DND-41 (cell line): ENCODE measurements around the gene SCAI.

Experiments
- EZH2 ChIP-seq: IDR thresholded peaks from 3 replicates; pipeline ENCODE4 v1.6.1; 2012; ENCODE audit warnings: borderline replicate concordance, low read depth, mild to moderate bottlenecking, moderate library complexity, low read length, inconsistent platforms; ENCODE audit not compliant: severe bottlenecking
- TF ChIP-seq, protein P1 (sequence below): IDR thresholded peaks from 2 replicates; pipeline ENCODE4 v1.5.1; 2012; ENCODE audit warnings: borderline replicate concordance, low read length, moderate library complexity, mild to moderate bottlenecking; ENCODE audit not compliant: poor library complexity, severe bottlenecking; ENCODE audit errors: extremely low read depth

- TF ChIP-seq, protein P1, sequence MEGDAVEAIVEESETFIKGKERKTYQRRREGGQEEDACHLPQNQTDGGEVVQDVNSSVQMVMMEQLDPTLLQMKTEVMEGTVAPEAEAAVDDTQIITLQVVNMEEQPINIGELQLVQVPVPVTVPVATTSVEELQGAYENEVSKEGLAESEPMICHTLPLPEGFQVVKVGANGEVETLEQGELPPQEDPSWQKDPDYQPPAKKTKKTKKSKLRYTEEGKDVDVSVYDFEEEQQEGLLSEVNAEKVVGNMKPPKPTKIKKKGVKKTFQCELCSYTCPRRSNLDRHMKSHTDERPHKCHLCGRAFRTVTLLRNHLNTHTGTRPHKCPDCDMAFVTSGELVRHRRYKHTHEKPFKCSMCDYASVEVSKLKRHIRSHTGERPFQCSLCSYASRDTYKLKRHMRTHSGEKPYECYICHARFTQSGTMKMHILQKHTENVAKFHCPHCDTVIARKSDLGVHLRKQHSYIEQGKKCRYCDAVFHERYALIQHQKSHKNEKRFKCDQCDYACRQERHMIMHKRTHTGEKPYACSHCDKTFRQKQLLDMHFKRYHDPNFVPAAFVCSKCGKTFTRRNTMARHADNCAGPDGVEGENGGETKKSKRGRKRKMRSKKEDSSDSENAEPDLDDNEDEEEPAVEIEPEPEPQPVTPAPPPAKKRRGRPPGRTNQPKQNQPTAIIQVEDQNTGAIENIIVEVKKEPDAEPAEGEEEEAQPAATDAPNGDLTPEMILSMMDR = no peak
- no peak for TF ChIP-seq EZH2
These were observed 209.0 kb downstream of the SCAI start for GRCh38 chr9:124934290-124934689.
